ENCODE data around the gene ABCB6. TPM values are rescaled to one million over a fixed set of nuclear protein-coding genes. Genes with fewer than 3 reads are reported as not detected.
A peak's percentile ranks its signal among the peaks of the same experiment; 100 is the strongest.
"Not testable (repeated sequence)": the region's sequence is repeated elsewhere in the genome, so short reads cannot be mapped to it uniquely, and the experiment has no call there.

Gene ABCB6
- total RNA-seq, 1 donor from 2014 or later = 23.8 TPM

- Histone ChIP-seq H3K4me3 (no peak overlapping the region), H3K4me1 (no peaks in the 10 kb centered on the region), H3K36me3 (no peaks in the 10 kb centered on the region), H3K9me3 (no peaks in the 10 kb centered on the region), H3K27me3 (no peaks in the 10 kb centered on the region), H3K27ac (no peak overlapping the region)
- no peak for TF ChIP-seq POLR2A (IDR thresholded peaks at IDR 0.05)
- no peak for TF ChIP-seq CTCF (IDR thresholded peaks at IDR 0.05)
- no peak for TF ChIP-seq POLR2AphosphoS5 (IDR thresholded peaks at IDR 0.05; ENCODE audit: insufficient read depth in 1 of 2, low read depth in 1 of 2)
- intact Hi-C loops (cut with DNase I) = no loop called here
- no peak for DNase-seq (ENCODE audit: extremely low spot score in 2 of 2)
Measured at GRCh38 chr2:219261024-219261855, 42.5 kb upstream of the ABCB6 start.

GRCh38 chr2:219258942-219259341 lies 40.2 kb upstream of the ABCB6 start:
- H3K36me3 ChIP-seq; H3K4me3 ChIP-seq; H3K9me3 ChIP-seq; H3K27me3 ChIP-seq; DNase-seq (ENCODE audit: extremely low spot score in 2 of 2); intact Hi-C loops (cut with DNase I); H3K27ac ChIP-seq: not testable (repeated sequence)
- H3K4me1 ChIP-seq = peaks cover 11% of the 10 kb centered on the region

GRCh38 chr2:219254590-219255201 lies 35.9 kb upstream of the ABCB6 start:
- Histone ChIP-seq H3K36me3 (peaks cover 0 to 14% of the 10 kb centered on the region in 2 donors), H3K27me3 (no peaks in the 10 kb centered on the region), H3K27ac (peak overlapping the region; percentile 75), H3K4me3 (peak overlapping the region; percentile 69 to 82), H3K4me1 (peaks cover 50% of the 10 kb centered on the region), H3K9me3 (no peaks in the 10 kb centered on the region)
- DNase-seq (ENCODE audit: extremely low spot score in 2 of 2) = no peak
- intact Hi-C loops (cut with DNase I) = no loop called here
- TF ChIP-seq POLR2AphosphoS5 (IDR thresholded peaks at IDR 0.05; ENCODE audit: insufficient read depth in 1 of 2, low read depth in 1 of 2) = no peak
- no peak for TF ChIP-seq POLR2A (IDR thresholded peaks at IDR 0.05)
- TF ChIP-seq CTCF (IDR thresholded peaks at IDR 0.05) = no peak

GRCh38 chr2:219253753-219254589 lies 35.2 kb upstream of the ABCB6 start, which contains the start of gene TUBA4A:
TSS of gene TUBA4A (minus strand) at chr2:219253918. CDS start at chr2:219253858, 60 bp downstream.
- Histone ChIP-seq H3K36me3 (peaks cover 0 to 14% of the 10 kb centered on the region in 2 donors), H3K27ac (peak within 1 kb of the TSS; percentile 81), H3K27me3 (no peaks in the 10 kb centered on the region), H3K4me3 (peak within 1 kb of the TSS; percentile 69 to 82), H3K9me3 (no peaks in the 10 kb centered on the region), H3K4me1 (peaks cover 57% of the 10 kb centered on the region)
- intact Hi-C loops (cut with DNase I) = no loop called here
- no peak for DNase-seq (ENCODE audit: extremely low spot score in 2 of 2)
- TF ChIP-seq CTCF (IDR thresholded peaks at IDR 0.05) = peak in 2 of 3 experiments; percentile 9
- peak; percentile 44 to 99 for TF ChIP-seq POLR2AphosphoS5 (IDR thresholded peaks at IDR 0.05; ENCODE audit: insufficient read depth in 1 of 2, low read depth in 1 of 2)
- TF ChIP-seq POLR2A (IDR thresholded peaks at IDR 0.05) = peak in 1 of 2 donors; percentile 95

All from vagina (tissue), 2 donors.